Liver (tissue), 9 donors: ENCODE results near the gene ILDR2. TPM values are rescaled to one million over a fixed set of nuclear protein-coding genes. Genes with fewer than 3 reads are reported as not detected.

Source experiments
- DNase-seq: peaks from one replicate; pipeline ENCODE4 v3.0.0-alpha.2; 2017; ENCODE audit warnings: low spot score
- H3K27ac ChIP-seq, 2 donors: one replicate each; pipeline ENCODE4 v1.7.0; 2013; ENCODE audit warnings: inconsistent platforms in 2 of 2, low read length in 2 of 2, control low read depth in 1 of 2, low read depth in 1 of 2, mild to moderate bottlenecking in 1 of 2
- H3K27me3 ChIP-seq, 4 donors: one replicate each; pipeline versions ENCODE4 v1.6.1 to v1.7.0; 2013; ENCODE audit warnings: low read length in 3 of 4, inconsistent platforms in 1 of 4, mild to moderate bottlenecking in 1 of 4, moderate library complexity in 1 of 4; ENCODE audit not compliant: control insufficient read depth in 4 of 4, insufficient read depth in 4 of 4
- H3K36me3 ChIP-seq, 4 donors: one replicate each; pipeline versions ENCODE4 v1.6.1 to v1.7.0; 2013; ENCODE audit warnings: low read length in 3 of 4, mild to moderate bottlenecking in 3 of 4, low read depth in 1 of 4, moderate library complexity in 1 of 4; ENCODE audit not compliant: control insufficient read depth in 4 of 4, insufficient read depth in 3 of 4
- H3K4me1 ChIP-seq, 4 donors: one replicate each; pipeline versions ENCODE4 v1.6.1 to v1.7.0; 2013; ENCODE audit warnings: low read length in 3 of 4, mild to moderate bottlenecking in 3 of 4, moderate library complexity in 1 of 4; ENCODE audit not compliant: control insufficient read depth in 4 of 4, insufficient read depth in 4 of 4
- H3K4me3 ChIP-seq, 3 donors: one replicate each; pipeline versions ENCODE4 v1.6.1 to v1.7.0; 2013; ENCODE audit warnings: low read length in 3 of 3, control low read depth in 1 of 3, low read depth in 1 of 3, mild to moderate bottlenecking in 1 of 3
- H3K9ac ChIP-seq, 2 donors: one replicate each; pipeline ENCODE4 v1.7.0; 2013; ENCODE audit warnings: low read length in 2 of 2, mild to moderate bottlenecking in 2 of 2, moderate library complexity in 2 of 2, control low read depth in 1 of 2, low read depth in 1 of 2
- H3K9me3 ChIP-seq, 4 donors: one replicate each; pipeline versions ENCODE4 v1.6.1 to v1.7.0; 2013; ENCODE audit warnings: low read length in 3 of 4; ENCODE audit not compliant: control insufficient read depth in 4 of 4
- FOXA2 ChIP-seq: IDR thresholded peaks from 2 replicates; pipeline ENCODE4 v1.6.1; 2016; ENCODE audit warnings: antibody characterized with exemption
- GABPA ChIP-seq, 2 donors: IDR thresholded peaks in 1 of 2; conservative IDR thresholded peaks in 1 of 2; 2 replicates each; pipeline ENCODE4 v1.6.1; 2016; ENCODE audit warnings: antibody characterized with exemption in 2 of 2, mild to moderate bottlenecking in 1 of 2, moderate library complexity in 1 of 2
- HNF4A ChIP-seq, 2 donors: conservative IDR thresholded peaks; 2 replicates each; pipeline ENCODE4 v1.6.1; 2016; ENCODE audit warnings: antibody characterized with exemption in 2 of 2, mild to moderate bottlenecking in 2 of 2
- JUND ChIP-seq, 2 donors: IDR thresholded peaks; 2 replicates each; pipeline ENCODE4 v1.6.1; 2016; ENCODE audit warnings: antibody characterized with exemption in 2 of 2
- NR2F2 ChIP-seq: IDR thresholded peaks from 2 replicates; pipeline ENCODE4 v1.6.1; 2016; ENCODE audit warnings: antibody characterized with exemption
- RAD21 ChIP-seq, 2 donors: IDR thresholded peaks; 2 replicates each; pipeline ENCODE4 v1.6.1; 2016; ENCODE audit warnings: antibody characterized with exemption in 2 of 2, mild to moderate bottlenecking in 2 of 2
- SP1 ChIP-seq: IDR thresholded peaks from 2 replicates; pipeline ENCODE4 v1.6.1; 2018; ENCODE audit warnings: antibody characterized with exemption, mild to moderate bottlenecking
- YY1 ChIP-seq: IDR thresholded peaks from 2 replicates; pipeline ENCODE4 v1.6.1; 2016; ENCODE audit warnings: antibody characterized with exemption, mild to moderate bottlenecking
- WGBS: extraction: QIAGEN DNeasy Blood & Tissue Kit; methylation state at CpG from one replicate; pipeline ENCODE4 v1.1.7; 2013; 5-methylcytosine and 5-hydroxymethylcytosine counted together
- polyA plus RNA-seq, 2 donors: library from polyadenylated mRNA; stranded (reverse) in 1 of 2; unstranded in 1 of 2; fragments of 200-250 nt in 1 of 2; fragments of >200 nt in 1 of 2; fragmentation: Nextera tagmentation in 1 of 2; extraction: Ambion mirVana in 1 of 2; gene quantifications; one replicate each; pipeline versions ENCODE4 v1.2.1 to v1.2.3, GENCODE V29; 2013 to 2015
- total RNA-seq, 2 donors: library from RNA; depleted of rRNA; stranded (reverse); fragments of >200 nt; gene quantifications; one replicate each; pipeline ENCODE4 v1.2.3, GENCODE V29; 2014
- TF ChIP-seq, protein P1 (sequence below): IDR thresholded peaks from 2 replicates; pipeline ENCODE4 v1.6.1; 2016; ENCODE audit warnings: antibody characterized with exemption, mild to moderate bottlenecking
- TF ChIP-seq, protein P2 (sequence below): IDR thresholded peaks from 2 replicates; pipeline ENCODE4 v1.6.1; 2016; ENCODE audit warnings: antibody characterized with exemption
- TF ChIP-seq, protein P3 (sequence below): IDR thresholded peaks from 2 replicates; pipeline ENCODE4 v1.6.1; 2016; ENCODE audit warnings: antibody characterized with exemption
- TF ChIP-seq, protein P4 (sequence below): IDR thresholded peaks from 2 replicates; pipeline ENCODE4 v1.6.1; 2016; ENCODE audit warnings: antibody characterized with exemption
- TF ChIP-seq, protein P5 (sequence below): fragments of 150-350 bp; IDR thresholded peaks from 2 replicates; pipeline ENCODE4 v1.5.1; 2017; ENCODE audit warnings: improper control_type of control experiment, low read depth, low read length; ENCODE audit not compliant: missing input control
- donor health status: healthy.
- donor health status: healthy.
- donor health status: healthy.
- donor health status: healthy.
- donor health status: healthy.

The ILDR2 gene
- total and polyA plus RNA-seq, 4 donors: 0.09 to 7.4 (median 0.44) TPM

DNA sequence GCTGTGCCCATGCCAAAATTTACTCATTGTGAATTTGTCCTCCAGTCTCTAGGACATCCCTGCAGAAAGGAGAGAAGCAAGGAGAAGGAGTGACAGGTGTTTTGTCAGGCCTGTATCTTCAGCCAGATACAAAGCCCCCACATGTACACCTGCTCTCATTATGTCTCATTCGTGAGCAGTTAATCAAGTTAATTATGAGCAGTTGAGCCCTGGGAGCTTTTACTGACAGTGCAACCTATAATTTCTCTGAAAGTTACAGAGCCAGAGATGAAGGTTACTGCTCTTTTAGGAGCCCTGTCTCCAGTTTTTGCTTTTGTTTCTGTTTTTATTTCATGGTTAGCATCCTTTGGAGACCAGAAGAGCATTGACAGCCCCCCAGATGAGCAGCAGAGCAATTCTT is 5.0 kb upstream of the ILDR2 start (continued):
- TF ChIP-seq, protein P1, sequence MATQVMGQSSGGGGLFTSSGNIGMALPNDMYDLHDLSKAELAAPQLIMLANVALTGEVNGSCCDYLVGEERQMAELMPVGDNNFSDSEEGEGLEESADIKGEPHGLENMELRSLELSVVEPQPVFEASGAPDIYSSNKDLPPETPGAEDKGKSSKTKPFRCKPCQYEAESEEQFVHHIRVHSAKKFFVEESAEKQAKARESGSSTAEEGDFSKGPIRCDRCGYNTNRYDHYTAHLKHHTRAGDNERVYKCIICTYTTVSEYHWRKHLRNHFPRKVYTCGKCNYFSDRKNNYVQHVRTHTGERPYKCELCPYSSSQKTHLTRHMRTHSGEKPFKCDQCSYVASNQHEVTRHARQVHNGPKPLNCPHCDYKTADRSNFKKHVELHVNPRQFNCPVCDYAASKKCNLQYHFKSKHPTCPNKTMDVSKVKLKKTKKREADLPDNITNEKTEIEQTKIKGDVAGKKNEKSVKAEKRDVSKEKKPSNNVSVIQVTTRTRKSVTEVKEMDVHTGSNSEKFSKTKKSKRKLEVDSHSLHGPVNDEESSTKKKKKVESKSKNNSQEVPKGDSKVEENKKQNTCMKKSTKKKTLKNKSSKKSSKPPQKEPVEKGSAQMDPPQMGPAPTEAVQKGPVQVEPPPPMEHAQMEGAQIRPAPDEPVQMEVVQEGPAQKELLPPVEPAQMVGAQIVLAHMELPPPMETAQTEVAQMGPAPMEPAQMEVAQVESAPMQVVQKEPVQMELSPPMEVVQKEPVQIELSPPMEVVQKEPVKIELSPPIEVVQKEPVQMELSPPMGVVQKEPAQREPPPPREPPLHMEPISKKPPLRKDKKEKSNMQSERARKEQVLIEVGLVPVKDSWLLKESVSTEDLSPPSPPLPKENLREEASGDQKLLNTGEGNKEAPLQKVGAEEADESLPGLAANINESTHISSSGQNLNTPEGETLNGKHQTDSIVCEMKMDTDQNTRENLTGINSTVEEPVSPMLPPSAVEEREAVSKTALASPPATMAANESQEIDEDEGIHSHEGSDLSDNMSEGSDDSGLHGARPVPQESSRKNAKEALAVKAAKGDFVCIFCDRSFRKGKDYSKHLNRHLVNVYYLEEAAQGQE: no peak
- TF ChIP-seq YY1 (no peak), SP1 (no peak), NR2F2 (no peak), JUND (IDR thresholded peaks at IDR 0.05) (no peak), FOXA2 (no peak), RAD21 (IDR thresholded peaks at IDR 0.05) (no peak)
- TF ChIP-seq, protein P2, sequence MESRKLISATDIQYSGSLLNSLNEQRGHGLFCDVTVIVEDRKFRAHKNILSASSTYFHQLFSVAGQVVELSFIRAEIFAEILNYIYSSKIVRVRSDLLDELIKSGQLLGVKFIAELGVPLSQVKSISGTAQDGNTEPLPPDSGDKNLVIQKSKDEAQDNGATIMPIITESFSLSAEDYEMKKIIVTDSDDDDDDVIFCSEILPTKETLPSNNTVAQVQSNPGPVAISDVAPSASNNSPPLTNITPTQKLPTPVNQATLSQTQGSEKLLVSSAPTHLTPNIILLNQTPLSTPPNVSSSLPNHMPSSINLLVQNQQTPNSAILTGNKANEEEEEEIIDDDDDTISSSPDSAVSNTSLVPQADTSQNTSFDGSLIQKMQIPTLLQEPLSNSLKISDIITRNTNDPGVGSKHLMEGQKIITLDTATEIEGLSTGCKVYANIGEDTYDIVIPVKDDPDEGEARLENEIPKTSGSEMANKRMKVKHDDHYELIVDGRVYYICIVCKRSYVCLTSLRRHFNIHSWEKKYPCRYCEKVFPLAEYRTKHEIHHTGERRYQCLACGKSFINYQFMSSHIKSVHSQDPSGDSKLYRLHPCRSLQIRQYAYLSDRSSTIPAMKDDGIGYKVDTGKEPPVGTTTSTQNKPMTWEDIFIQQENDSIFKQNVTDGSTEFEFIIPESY: no peak

DNA sequence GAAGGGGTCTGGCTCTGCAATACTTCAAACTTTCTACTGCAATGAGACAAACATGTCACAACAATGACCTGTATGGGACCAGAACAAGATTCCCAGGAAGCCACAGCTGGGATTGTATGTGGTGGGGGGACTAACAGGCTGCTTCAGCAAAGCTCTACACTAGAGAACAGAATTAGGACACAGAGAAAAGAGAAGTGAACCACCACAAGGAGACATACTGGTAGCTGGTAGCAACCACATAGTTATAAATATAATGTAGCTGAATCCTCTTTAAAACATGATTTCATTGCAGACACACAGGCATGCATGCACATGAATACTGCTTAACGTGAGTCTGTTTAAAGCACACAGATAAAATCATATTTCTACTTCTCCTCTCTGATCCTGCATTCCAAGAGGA is 3.5 kb upstream of the ILDR2 start:
- Histone ChIP-seq H3K9me3 (no peaks in the 10 kb centered on the region), H3K27me3 (no peaks in the 10 kb centered on the region), H3K27ac (no peak overlapping the region), H3K4me1 (peaks cover 1 to 13% (median 7%) of the 10 kb centered on the region in 4 donors), H3K36me3 (no peaks in the 10 kb centered on the region), H3K4me3 (no peak overlapping the region), H3K9ac (no peak overlapping the region)
- no peak for DNase-seq
- 69% methylated on average over 1 of the region's 1 CpG for WGBS
- TF ChIP-seq YY1 (no peak), RAD21 (IDR thresholded peaks at IDR 0.05) (no peak), HNF4A (conservative IDR thresholded peaks at IDR 0.05) (no peak), FOXA2 (no peak), NR2F2 (no peak), GABPA (IDR thresholded peaks at IDR 0.05 in 1 of 2, conservative IDR thresholded peaks at IDR 0.05 in 1 of 2) (no peak), JUND (IDR thresholded peaks at IDR 0.05) (no peak)
- TF ChIP-seq, protein P3, sequence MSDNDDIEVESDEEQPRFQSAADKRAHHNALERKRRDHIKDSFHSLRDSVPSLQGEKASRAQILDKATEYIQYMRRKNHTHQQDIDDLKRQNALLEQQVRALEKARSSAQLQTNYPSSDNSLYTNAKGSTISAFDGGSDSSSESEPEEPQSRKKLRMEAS: no peak
- TF ChIP-seq, protein P2: no peak
- TF ChIP-seq, protein P4, sequence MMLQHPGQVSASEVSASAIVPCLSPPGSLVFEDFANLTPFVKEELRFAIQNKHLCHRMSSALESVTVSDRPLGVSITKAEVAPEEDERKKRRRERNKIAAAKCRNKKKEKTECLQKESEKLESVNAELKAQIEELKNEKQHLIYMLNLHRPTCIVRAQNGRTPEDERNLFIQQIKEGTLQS: no peak
- TF ChIP-seq, protein P5, sequence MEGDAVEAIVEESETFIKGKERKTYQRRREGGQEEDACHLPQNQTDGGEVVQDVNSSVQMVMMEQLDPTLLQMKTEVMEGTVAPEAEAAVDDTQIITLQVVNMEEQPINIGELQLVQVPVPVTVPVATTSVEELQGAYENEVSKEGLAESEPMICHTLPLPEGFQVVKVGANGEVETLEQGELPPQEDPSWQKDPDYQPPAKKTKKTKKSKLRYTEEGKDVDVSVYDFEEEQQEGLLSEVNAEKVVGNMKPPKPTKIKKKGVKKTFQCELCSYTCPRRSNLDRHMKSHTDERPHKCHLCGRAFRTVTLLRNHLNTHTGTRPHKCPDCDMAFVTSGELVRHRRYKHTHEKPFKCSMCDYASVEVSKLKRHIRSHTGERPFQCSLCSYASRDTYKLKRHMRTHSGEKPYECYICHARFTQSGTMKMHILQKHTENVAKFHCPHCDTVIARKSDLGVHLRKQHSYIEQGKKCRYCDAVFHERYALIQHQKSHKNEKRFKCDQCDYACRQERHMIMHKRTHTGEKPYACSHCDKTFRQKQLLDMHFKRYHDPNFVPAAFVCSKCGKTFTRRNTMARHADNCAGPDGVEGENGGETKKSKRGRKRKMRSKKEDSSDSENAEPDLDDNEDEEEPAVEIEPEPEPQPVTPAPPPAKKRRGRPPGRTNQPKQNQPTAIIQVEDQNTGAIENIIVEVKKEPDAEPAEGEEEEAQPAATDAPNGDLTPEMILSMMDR: no peak
- TF ChIP-seq, protein P1: no peak
